Daoy (cell line): ENCODE data around the gene MKS1. TPM values are rescaled to one million over a fixed set of nuclear protein-coding genes. Genes with fewer than 3 reads are reported as not detected.

Experiments used
- DNase-seq: peaks from one replicate; pipeline ENCODE4 v3.0.0-alpha.2; 2015; ENCODE audit warnings: low read depth
- total RNA-seq: library from RNA; depleted of rRNA; stranded (reverse); fragments of >200 nt; shearing (Covaris generic); gene quantifications from 2 replicates; pipeline ENCODE4 v1.2.3, GENCODE V29; 2014

Gene MKS1
- total RNA-seq, 1 experiment from 2014 or later: 16.3 TPM

GRCh38 chr17:58202859-58203258, 16.2 kb downstream of the MKS1 start:
- no peak for DNase-seq

GRCh38 chr17:58200024-58200633, 18.9 kb downstream of the MKS1 start:
- DNase-seq: peak; percentile 77

GRCh38 chr17:58196610-58197009, 22.4 kb downstream of the MKS1 start:
- no peak for DNase-seq

GRCh38 chr17:58195518-58196123, 23.4 kb downstream of the MKS1 start:
- DNase-seq: no peak

- no peak for DNase-seq
Observed at GRCh38 chr17:58193641-58194255, 25.3 kb downstream of the MKS1 start.

- DNase-seq: no peak
Observed at GRCh38 chr17:58192612-58193011, 26.4 kb downstream of the MKS1 start, which contains the start of gene EPX. EPX (plus strand) TSS chr17:58192726; CDS start chr17:58192847, 121 bp downstream.

- no peak for DNase-seq
Observed at GRCh38 chr17:58191241-58191896, 27.7 kb downstream of the MKS1 start.

GRCh38 chr17:58189436-58190146, 29.5 kb downstream of the MKS1 start:
- DNase-seq: peak; percentile 93

- DNase-seq: no peak
Observed at GRCh38 chr17:58187675-58188074, 31.4 kb downstream of the MKS1 start.

- no peak for DNase-seq
Observed at GRCh38 chr17:58187063-58187462, 32.0 kb downstream of the MKS1 start.

- DNase-seq: no peak
Observed at GRCh38 chr17:58186591-58186990, 32.5 kb downstream of the MKS1 start.

- no peak for DNase-seq
Observed at GRCh38 chr17:58184986-58185761, 33.9 kb downstream of the MKS1 start.

GRCh38 chr17:58184308-58184985, 34.6 kb downstream of the MKS1 start:
- peak; percentile 89 for DNase-seq

GRCh38 chr17:58183514-58183913, 35.5 kb downstream of the MKS1 start:
- DNase-seq: no peak

- DNase-seq: no peak
Observed at GRCh38 chr17:58181796-58182195, 37.3 kb downstream of the MKS1 start.

- DNase-seq: no peak
Observed at GRCh38 chr17:58176200-58176599, 42.9 kb downstream of the MKS1 start.

- DNase-seq: no peak
Observed at GRCh38 chr17:58174871-58175270, 44.2 kb downstream of the MKS1 start.

- peak; percentile 50 for DNase-seq
Observed at GRCh38 chr17:58172369-58173071, 46.5 kb downstream of the MKS1 start.

- no peak for DNase-seq
Observed at GRCh38 chr17:58170622-58171021, 48.4 kb downstream of the MKS1 start.

GRCh38 chr17:58166682-58167081, 52.4 kb downstream of the MKS1 start, which contains the start of gene OR4D2:
OR4D2 (plus strand) TSS chr17:58166982; CDS start chr17:58169656, 2,674 bp downstream.
- DNase-seq: no peak
